Ishikawa (cell line): ENCODE data around the gene RBPJ.

ENCODE experiments used
- CEBPB ChIP-seq: IDR thresholded peaks from 2 replicates; pipeline ENCODE4 v1.6.1; 2012
- CREB1 ChIP-seq: IDR thresholded peaks from 2 replicates; pipeline ENCODE4 v1.6.1; 2012; ENCODE audit warnings: low read depth
- EGR1 ChIP-seq: IDR thresholded peaks from 2 replicates; pipeline ENCODE4 v1.6.1; 2012
- EP300 ChIP-seq: IDR thresholded peaks from 2 replicates; pipeline ENCODE4 v1.6.1; 2012; ENCODE audit warnings: borderline replicate concordance
- FOXM1 ChIP-seq: IDR thresholded peaks from 2 replicates; pipeline ENCODE4 v1.6.1; 2012; ENCODE audit warnings: low read depth, borderline replicate concordance
- MAX ChIP-seq: IDR thresholded peaks from 2 replicates; pipeline ENCODE4 v1.6.1; 2012
- NFIC ChIP-seq: IDR thresholded peaks from 2 replicates; pipeline ENCODE4 v1.6.1; 2012
- RAD21 ChIP-seq: IDR thresholded peaks from 2 replicates; pipeline ENCODE4 v1.6.1; 2012; ENCODE audit warnings: low read depth
- REST ChIP-seq: IDR thresholded peaks from 2 replicates; pipeline ENCODE4 v1.6.1; 2012; ENCODE audit warnings: low read depth, mild to moderate bottlenecking
- TAF1 ChIP-seq: IDR thresholded peaks from 2 replicates; pipeline ENCODE4 v1.6.1; 2012; ENCODE audit warnings: low read depth, mild to moderate bottlenecking
- TCF12 ChIP-seq: IDR thresholded peaks from 2 replicates; pipeline ENCODE4 v1.6.1; 2012; ENCODE audit warnings: low read depth
- TEAD4 ChIP-seq: IDR thresholded peaks from 2 replicates; pipeline ENCODE4 v1.6.1; 2012
- USF1 ChIP-seq: IDR thresholded peaks from 2 replicates; pipeline ENCODE4 v1.6.1; 2012
- YY1 ChIP-seq: IDR thresholded peaks from 2 replicates; pipeline ENCODE4 v1.6.1; 2012; ENCODE audit warnings: low read depth
- ZBTB7A ChIP-seq: IDR thresholded peaks from 2 replicates; pipeline ENCODE4 v1.6.1; 2012; ENCODE audit warnings: low read depth

RBPJ gene

GRCh38 chr4:26459054-26459755 lies 138.4 kb downstream of the RBPJ start:
- TF ChIP-seq TCF12 (no peak), RAD21 (peak; percentile 83)

GRCh38 chr4:26459756-26460530 lies 139.1 kb downstream of the RBPJ start:
- TF ChIP-seq ZBTB7A (no peak), REST (no peak), YY1 (no peak), CEBPB (no peak), EP300 (no peak)

- TF ChIP-seq NFIC (no peak), REST (no peak), RAD21 (no peak), TCF12 (no peak), CEBPB (no peak), EGR1 (no peak), MAX (no peak), CREB1 (no peak), FOXM1 (no peak), ZBTB7A (no peak), TEAD4 (no peak), TAF1 (no peak)
Observed at GRCh38 chr4:26462874-26463273, 142.1 kb downstream of the RBPJ start.

GRCh38 chr4:26463386-26463785 lies 142.6 kb downstream of the RBPJ start:
- TF ChIP-seq FOXM1 (no peak), MAX (no peak), ZBTB7A (no peak), EP300 (no peak), NFIC (no peak), YY1 (no peak), TEAD4 (no peak), RAD21 (no peak), CREB1 (no peak), USF1 (no peak), REST (no peak), EGR1 (no peak), TAF1 (no peak), TCF12 (no peak), CEBPB (no peak)

GRCh38 chr4:26464420-26465095 lies 143.7 kb downstream of the RBPJ start:
- TF ChIP-seq TCF12 (no peak), ZBTB7A (no peak), TEAD4 (no peak), REST (no peak), RAD21 (no peak)
